ENCODE data around the gene SFXN5.

GRCh38 chr2:72991980-72992733 is 79.4 kb downstream of the SFXN5 start:
- TF ChIP-seq POLR2A (IDR thresholded peaks at IDR 0.05) (no peak), CTCF (IDR thresholded peaks at IDR 0.05) (no peak)

Data from right lobe of liver (tissue), 4 donors.